ENCODE data around the gene GPC4. TPM values are rescaled to one million over a fixed set of nuclear protein-coding genes. Genes with fewer than 3 reads are reported as not detected.

The GPC4 gene
- total RNA-seq, 4 donors from 2014 or later = 6.6 to 27.6 (median 11.1) TPM

DNA sequence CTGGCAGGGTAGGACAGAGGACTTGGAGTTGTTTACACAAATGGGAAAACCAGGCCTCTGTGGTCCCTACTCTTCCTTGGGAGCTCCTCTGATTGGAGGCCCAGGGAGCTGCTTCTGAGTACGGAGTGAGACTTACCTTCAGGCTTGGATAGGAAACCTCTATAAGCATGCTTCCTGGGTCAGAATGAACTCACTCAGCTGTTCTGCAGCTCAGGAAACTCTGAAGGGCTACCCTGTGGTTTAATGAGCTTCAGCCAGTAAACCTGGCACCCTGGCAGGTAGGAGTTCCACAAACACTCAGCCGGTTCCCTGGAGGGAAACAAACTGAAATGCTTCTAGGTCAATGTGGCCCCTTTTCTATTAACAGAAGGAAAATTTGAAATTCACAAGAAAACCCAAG is 146.1 kb downstream of the GPC4 start:
- DNase-seq (ENCODE audit: low spot score) (no peak), ATAC-seq (ENCODE audit: low FRiP score) (no peak)
- TF ChIP-seq, protein P1, sequence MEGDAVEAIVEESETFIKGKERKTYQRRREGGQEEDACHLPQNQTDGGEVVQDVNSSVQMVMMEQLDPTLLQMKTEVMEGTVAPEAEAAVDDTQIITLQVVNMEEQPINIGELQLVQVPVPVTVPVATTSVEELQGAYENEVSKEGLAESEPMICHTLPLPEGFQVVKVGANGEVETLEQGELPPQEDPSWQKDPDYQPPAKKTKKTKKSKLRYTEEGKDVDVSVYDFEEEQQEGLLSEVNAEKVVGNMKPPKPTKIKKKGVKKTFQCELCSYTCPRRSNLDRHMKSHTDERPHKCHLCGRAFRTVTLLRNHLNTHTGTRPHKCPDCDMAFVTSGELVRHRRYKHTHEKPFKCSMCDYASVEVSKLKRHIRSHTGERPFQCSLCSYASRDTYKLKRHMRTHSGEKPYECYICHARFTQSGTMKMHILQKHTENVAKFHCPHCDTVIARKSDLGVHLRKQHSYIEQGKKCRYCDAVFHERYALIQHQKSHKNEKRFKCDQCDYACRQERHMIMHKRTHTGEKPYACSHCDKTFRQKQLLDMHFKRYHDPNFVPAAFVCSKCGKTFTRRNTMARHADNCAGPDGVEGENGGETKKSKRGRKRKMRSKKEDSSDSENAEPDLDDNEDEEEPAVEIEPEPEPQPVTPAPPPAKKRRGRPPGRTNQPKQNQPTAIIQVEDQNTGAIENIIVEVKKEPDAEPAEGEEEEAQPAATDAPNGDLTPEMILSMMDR (IDR thresholded peaks at IDR 0.05) = no peak

DNA sequence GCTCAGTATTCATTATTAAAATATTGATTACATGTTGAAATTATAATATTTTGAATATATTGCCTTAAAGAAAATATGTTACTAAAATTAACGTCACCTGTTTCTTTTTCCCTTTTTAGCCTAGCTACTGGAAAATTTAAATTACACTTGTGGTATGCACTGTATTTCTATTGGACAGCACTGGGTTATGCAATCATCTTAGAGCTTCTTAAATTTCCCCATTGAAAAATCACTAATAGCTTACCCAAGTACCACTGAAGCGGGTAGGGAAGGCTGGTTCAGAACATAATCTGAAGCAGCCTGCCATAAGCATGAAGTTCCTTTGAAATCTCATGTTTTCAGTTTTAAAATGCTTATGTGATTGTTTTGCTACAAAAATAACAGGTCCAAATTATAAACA is 147.7 kb downstream of the GPC4 start:
- DNase-seq (ENCODE audit: low spot score) (no peak), ATAC-seq (ENCODE audit: low FRiP score) (no peak)
- TF ChIP-seq, protein P1 (IDR thresholded peaks at IDR 0.05) = no peak

DNA sequence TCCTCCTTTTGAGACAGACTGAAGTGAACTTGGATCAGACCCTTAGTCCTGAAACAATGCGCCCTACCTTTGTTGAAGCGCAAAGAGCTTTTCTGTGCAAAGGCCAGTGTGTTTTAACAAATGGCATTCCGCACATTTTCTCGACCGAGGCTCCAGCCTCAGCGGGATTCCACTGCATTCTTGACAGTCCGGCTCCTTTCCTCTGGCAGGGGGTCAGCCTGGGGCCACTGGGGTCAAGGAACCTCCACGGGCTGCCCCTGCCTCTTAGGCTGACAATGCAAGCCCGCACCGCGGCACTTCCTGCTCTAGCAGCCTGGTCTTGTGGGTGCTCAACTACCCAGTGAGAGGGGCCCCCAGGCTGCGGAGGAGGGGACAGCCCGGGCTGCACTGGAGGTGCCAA is 150.0 kb downstream of the GPC4 start:
- DNase-seq (ENCODE audit: low spot score) (no peak), ATAC-seq (ENCODE audit: low FRiP score) (no peak)
- TF ChIP-seq, protein P1 (IDR thresholded peaks at IDR 0.05) = no peak

DNA sequence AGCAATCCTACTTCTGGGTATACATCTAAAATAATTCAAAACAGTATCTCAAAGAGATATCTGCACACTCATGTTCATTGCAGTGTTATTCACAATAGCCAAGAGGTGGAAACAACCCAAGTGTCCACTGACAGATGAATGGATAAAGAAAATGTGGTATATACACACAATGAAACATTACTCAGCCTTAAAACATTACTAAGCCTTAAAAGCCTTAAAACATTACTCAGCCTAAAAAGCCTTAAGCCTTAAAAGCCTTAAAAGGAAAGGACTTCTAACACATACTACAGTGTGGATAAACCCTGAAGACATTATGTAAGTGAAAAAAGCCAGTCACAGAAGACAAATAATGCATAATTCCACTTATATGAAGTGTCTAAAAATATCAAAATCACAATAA is 156.8 kb downstream of the GPC4 start:
- ATAC-seq (ENCODE audit: low FRiP score) = no peak
- no peak for DNase-seq (ENCODE audit: low spot score)
- TF ChIP-seq, protein P1 (IDR thresholded peaks at IDR 0.05) = no peak

DNA sequence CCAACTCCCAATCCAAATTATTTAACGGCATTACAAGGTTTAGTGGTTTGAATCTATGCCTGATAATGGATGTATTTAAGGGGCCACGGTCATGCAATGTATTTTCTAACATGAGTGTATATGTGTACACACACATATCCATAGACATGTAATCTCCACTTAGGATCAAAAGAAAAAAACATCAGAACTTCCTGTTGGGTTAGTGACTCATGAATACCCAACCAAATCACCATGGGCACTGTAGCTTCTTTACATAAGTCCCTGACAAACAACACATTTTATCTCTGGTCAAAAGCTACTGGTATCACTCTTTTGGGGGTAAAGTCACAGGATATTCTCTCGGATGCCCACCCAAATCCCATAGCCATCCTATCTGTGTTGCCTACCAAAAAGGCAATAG is 160.6 kb downstream of the GPC4 start:
- ATAC-seq (ENCODE audit: low FRiP score) (no peak), DNase-seq (ENCODE audit: low spot score) (no peak)
- TF ChIP-seq, protein P1 (IDR thresholded peaks at IDR 0.05) = no peak

DNA sequence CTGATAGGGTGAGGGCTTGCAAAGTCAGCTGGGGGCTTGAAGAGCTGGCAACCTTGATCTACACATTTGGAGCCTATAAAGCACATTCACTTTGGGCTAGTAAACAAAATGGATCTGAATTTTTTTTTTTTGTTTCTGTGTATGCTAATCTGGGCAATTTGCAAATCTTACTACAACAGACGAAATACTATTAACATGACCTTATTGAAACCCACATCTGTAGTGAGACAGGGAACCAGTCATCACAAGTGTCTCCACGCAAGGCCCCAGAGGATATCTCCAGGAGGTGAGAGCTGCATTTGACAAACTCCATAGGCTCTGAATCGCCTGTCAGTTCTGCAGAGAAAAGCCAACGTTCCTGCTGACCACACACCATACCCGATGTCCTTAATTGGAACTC is 164.1 kb downstream of the GPC4 start:
- TF ChIP-seq, protein P1 (IDR thresholded peaks at IDR 0.05) = no peak
- DNase-seq (ENCODE audit: low spot score) (no peak), ATAC-seq (ENCODE audit: low FRiP score) (no peak)

DNA sequence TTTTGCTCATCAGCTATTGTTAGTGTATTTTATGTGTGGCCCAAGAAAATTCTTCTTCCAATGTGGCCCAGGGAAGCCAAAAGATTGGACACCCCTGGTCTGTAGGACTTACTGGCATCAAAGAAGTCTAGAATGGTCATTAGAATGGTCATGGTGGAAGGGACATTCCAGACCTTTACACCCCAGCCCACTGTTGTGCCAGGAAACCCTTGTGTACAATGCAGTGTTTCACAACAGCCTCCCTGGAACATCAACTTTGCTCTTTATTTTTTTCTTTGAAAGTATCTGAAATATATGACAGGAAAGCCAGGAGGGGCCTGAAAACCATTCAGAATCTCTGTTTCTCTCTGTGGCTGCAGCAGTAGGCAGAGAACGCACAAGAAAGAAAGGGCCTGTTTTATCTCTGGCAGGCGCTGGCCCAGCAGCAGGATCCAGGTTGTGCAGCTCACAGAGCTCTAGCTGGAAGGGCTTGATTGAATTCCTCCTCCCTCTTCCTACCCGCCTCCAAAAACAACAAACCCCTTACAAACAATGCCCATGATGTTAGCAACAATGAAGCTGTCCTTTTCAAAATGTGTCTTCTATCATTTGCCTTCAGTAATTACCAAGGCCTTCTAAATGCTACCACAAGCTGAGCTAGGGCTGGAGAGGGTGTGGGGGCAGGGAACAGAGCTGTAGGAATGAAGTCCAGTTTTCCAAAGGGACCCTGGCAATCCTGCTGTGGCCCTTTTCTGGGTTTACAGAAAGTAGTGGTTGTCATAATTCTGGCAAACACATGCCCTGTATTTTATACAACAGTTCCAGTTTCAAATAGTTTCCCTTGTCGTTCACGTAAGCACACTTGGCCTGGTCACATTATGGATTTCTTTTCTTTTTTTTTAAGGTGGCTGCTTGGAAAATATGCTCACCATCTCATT is 164.8 kb downstream of the GPC4 start:
- DNase-seq (ENCODE audit: low spot score) (no peak), ATAC-seq (ENCODE audit: low FRiP score) (no peak)
- TF ChIP-seq, protein P1 (IDR thresholded peaks at IDR 0.05) = no peak

Data from omental fat pad (tissue), 4 donors.